HG02623 (cell line): ENCODE results near the gene AMIGO1.
"Not testable (repeated sequence)": the region's sequence is repeated elsewhere in the genome, so short reads cannot be mapped to it uniquely, and the experiment has no call there.

Experiments used
- ATAC-seq: cut with Tn5 transposase; IDR thresholded peaks from one replicate; pipeline ENCODE4 v1.9.1; 2021; ENCODE audit warnings: moderate library complexity; ENCODE audit not compliant: unreplicated experiment

The AMIGO1 gene

GRCh38 chr1:109485001-109485400 is 24.5 kb downstream of the AMIGO1 start:
- ATAC-seq = no peak

GRCh38 chr1:109484519-109484975 is 25.0 kb downstream of the AMIGO1 start:
- ATAC-seq = no peak

- ATAC-seq = peak; percentile 71
Measured at GRCh38 chr1:109483672-109484518, 25.6 kb downstream of the AMIGO1 start, which contains the start of gene ATXN7L2. ATXN7L2 (plus strand) TSS chr1:109483905; CDS start chr1:109483954, 49 bp downstream.

- ATAC-seq = peak; percentile 4
Measured at GRCh38 chr1:109482791-109483671, 26.5 kb downstream of the AMIGO1 start.

GRCh38 chr1:109482242-109482641 is 27.3 kb downstream of the AMIGO1 start:
- ATAC-seq = no peak

GRCh38 chr1:109481646-109482045 is 27.9 kb downstream of the AMIGO1 start:
- no peak for ATAC-seq

- no peak for ATAC-seq
Measured at GRCh38 chr1:109479901-109480300, 29.6 kb downstream of the AMIGO1 start.

- no peak for ATAC-seq
Measured at GRCh38 chr1:109479311-109479710, 30.2 kb downstream of the AMIGO1 start.

GRCh38 chr1:109478806-109479205 is 30.7 kb downstream of the AMIGO1 start:
- ATAC-seq = no peak

GRCh38 chr1:109477821-109478220 is 31.7 kb downstream of the AMIGO1 start:
- ATAC-seq = no peak

- no peak for ATAC-seq
Measured at GRCh38 chr1:109476825-109477224, 32.7 kb downstream of the AMIGO1 start.

- no peak for ATAC-seq
Measured at GRCh38 chr1:109475261-109475660, 34.3 kb downstream of the AMIGO1 start.

- no peak for ATAC-seq
Measured at GRCh38 chr1:109474697-109475096, 34.8 kb downstream of the AMIGO1 start.

GRCh38 chr1:109473284-109474057 is 36.1 kb downstream of the AMIGO1 start:
- ATAC-seq = not testable (repeated sequence)

GRCh38 chr1:109472779-109473178 is 36.7 kb downstream of the AMIGO1 start:
- ATAC-seq = no peak

GRCh38 chr1:109470245-109470644 is 39.3 kb downstream of the AMIGO1 start:
- ATAC-seq = no peak

- ATAC-seq = no peak
Measured at GRCh38 chr1:109468903-109469302, 40.6 kb downstream of the AMIGO1 start.

- no peak for ATAC-seq
Measured at GRCh38 chr1:109468061-109468460, 41.5 kb downstream of the AMIGO1 start.

GRCh38 chr1:109467301-109467777 is 42.2 kb downstream of the AMIGO1 start:
- no peak for ATAC-seq

- no peak for ATAC-seq
Measured at GRCh38 chr1:109466452-109467300, 42.9 kb downstream of the AMIGO1 start, which contains the start of gene SYPL2. SYPL2 (plus strand) TSS chr1:109466546; CDS start chr1:109466844, 298 bp downstream.
